Mesothelial cell of epicardium (in vitro differentiated cells): ENCODE data around the gene TM4SF18. TPM values are rescaled to one million over a fixed set of nuclear protein-coding genes. Genes with fewer than 3 reads are reported as not detected.

Source experiments
- DNase-seq, 2 experiments: peaks; one replicate each; pipeline ENCODE4 v3.0.0; 2021; ENCODE audit warnings: low spot score in 2 of 2; ENCODE audit not compliant: unreplicated experiment in 2 of 2
- H3K27ac Mint-ChIP-seq: 2 replicates; pipeline ENCODE4 v1.8.0; 2021; ENCODE audit warnings: mixed read lengths
- H3K27me3 Mint-ChIP-seq: 2 replicates; pipeline ENCODE4 v1.8.0; 2021; ENCODE audit warnings: low read depth, mixed read lengths
- H3K36me3 Mint-ChIP-seq: 2 replicates; pipeline ENCODE4 v1.8.0; 2021; ENCODE audit warnings: mixed read lengths
- H3K4me1 Mint-ChIP-seq: 2 replicates; pipeline ENCODE4 v1.8.0; 2021; ENCODE audit warnings: mixed read lengths
- H3K4me3 Mint-ChIP-seq: 2 replicates; pipeline ENCODE4 v1.8.0; 2021; ENCODE audit warnings: mild to moderate bottlenecking, moderate library complexity, mixed read lengths
- H3K9me3 Mint-ChIP-seq: 2 replicates; pipeline ENCODE4 v1.8.0; 2021; ENCODE audit warnings: mixed read lengths
- total RNA-seq: library from RNA; stranded (reverse); gene quantifications from 3 replicates; pipeline ENCODE4 v1.2.1, GENCODE V29; 2021
- TF ChIP-seq, protein P1 (sequence below): fragments of 200-600 bp; sonication (generic); IDR thresholded peaks from one replicate; pipeline ENCODE4 v1.5.0; 2021; ENCODE audit warnings: antibody characterized with exemption; ENCODE audit not compliant: unreplicated experiment

TM4SF18 gene
- total RNA-seq, 1 donor from 2014 or later: 0.13 TPM

- Mint-ChIP-seq H3K36me3 (no peaks in the 10 kb centered on the region), H3K27me3 (no peaks in the 10 kb centered on the region), H3K27ac (no peak overlapping the region), H3K9me3 (peaks cover 13% of the 10 kb centered on the region), H3K4me1 (peaks cover 4% of the 10 kb centered on the region), H3K4me3 (no peak overlapping the region)
- no peak for DNase-seq
- TF ChIP-seq, protein P1, sequence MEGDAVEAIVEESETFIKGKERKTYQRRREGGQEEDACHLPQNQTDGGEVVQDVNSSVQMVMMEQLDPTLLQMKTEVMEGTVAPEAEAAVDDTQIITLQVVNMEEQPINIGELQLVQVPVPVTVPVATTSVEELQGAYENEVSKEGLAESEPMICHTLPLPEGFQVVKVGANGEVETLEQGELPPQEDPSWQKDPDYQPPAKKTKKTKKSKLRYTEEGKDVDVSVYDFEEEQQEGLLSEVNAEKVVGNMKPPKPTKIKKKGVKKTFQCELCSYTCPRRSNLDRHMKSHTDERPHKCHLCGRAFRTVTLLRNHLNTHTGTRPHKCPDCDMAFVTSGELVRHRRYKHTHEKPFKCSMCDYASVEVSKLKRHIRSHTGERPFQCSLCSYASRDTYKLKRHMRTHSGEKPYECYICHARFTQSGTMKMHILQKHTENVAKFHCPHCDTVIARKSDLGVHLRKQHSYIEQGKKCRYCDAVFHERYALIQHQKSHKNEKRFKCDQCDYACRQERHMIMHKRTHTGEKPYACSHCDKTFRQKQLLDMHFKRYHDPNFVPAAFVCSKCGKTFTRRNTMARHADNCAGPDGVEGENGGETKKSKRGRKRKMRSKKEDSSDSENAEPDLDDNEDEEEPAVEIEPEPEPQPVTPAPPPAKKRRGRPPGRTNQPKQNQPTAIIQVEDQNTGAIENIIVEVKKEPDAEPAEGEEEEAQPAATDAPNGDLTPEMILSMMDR: no peak
Observed at GRCh38 chr3:149321136-149321535, 12.3 kb downstream of the TM4SF18 start.

DNA sequence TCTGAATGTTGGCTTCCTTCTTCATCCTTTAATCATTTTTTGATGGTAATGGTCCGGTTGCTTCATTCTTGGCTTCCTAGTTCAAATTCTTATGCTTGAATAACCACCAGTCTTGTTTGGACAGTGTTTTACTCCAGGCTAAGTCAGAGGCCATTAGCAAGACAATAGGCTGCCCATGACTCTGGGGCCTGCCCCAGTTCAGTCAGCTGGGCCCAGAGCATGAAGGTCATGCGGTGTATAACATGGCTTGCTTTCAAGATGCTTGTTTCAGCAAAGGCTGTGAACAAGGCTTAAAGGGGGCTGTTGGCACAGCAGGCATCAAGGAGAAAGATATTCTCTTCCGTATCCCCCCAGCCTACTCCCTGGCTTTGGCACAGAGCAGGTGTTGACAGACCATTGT lies 13.7 kb downstream of the TM4SF18 start:
- Mint-ChIP-seq H3K9me3 (peaks cover 13% of the 10 kb centered on the region), H3K27me3 (no peaks in the 10 kb centered on the region), H3K4me3 (no peak overlapping the region), H3K27ac (no peak overlapping the region), H3K4me1 (peaks cover 4% of the 10 kb centered on the region), H3K36me3 (no peaks in the 10 kb centered on the region)
- no peak for DNase-seq
- TF ChIP-seq, protein P1: no peak

- Mint-ChIP-seq H3K4me3 (no peak overlapping the region), H3K27ac (no peak overlapping the region), H3K36me3 (peaks cover 2% of the 10 kb centered on the region)
Observed at GRCh38 chr3:149317072-149317471, 16.4 kb downstream of the TM4SF18 start.

GRCh38 chr3:149316437-149316836 lies 17.0 kb downstream of the TM4SF18 start:
- Mint-ChIP-seq H3K9me3 (peaks cover 18% of the 10 kb centered on the region), H3K4me3 (no peak overlapping the region), H3K36me3 (peaks cover 4% of the 10 kb centered on the region), H3K27me3 (no peaks in the 10 kb centered on the region), H3K27ac (no peak overlapping the region), H3K4me1 (peaks cover 4% of the 10 kb centered on the region)
- no peak for DNase-seq
- TF ChIP-seq, protein P1: no peak

More at GRCh38 chr3:149317072-149317471, 16.4 kb downstream of the TM4SF18 start:
- Mint-ChIP-seq H3K4me1 (peaks cover 4% of the 10 kb centered on the region), H3K9me3 (peaks cover 11% of the 10 kb centered on the region), H3K27me3 (no peaks in the 10 kb centered on the region)
- DNase-seq: no peak
- TF ChIP-seq, protein P1: no peak

DNA sequence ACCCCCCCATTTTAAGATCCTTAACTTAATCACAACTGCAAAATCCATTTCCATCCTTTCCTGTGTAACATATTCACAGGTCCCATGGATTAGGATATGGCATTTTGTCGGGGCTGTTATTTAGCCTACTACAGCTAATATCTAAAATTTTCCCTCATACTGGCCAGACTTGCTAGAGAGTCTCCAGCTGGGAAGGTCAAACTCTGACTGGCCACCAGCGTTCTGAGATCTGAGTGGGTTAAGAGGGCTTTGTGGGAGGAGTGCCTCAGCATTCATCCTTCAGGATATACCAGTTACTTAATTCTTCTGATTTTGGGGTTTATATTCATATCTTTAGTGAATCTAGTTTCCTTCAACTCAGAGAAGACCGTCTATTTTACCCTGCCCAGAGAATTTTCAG lies 17.7 kb downstream of the TM4SF18 start:
- H3K27ac Mint-ChIP-seq: no peak overlapping the region
- no peak for DNase-seq
- peaks cover 4% of the 10 kb centered on the region for H3K4me1 Mint-ChIP-seq
- TF ChIP-seq, protein P1: no peak
- H3K27me3 Mint-ChIP-seq: no peaks in the 10 kb centered on the region
- H3K9me3 Mint-ChIP-seq: peaks cover 21% of the 10 kb centered on the region
- no peak overlapping the region for H3K4me3 Mint-ChIP-seq
- H3K36me3 Mint-ChIP-seq: peaks cover 4% of the 10 kb centered on the region
